Spleen (tissue), 7 donors: ENCODE results near the gene STXBP6.

Source experiments
- POLR2A ChIP-seq, 3 donors: fragments of 450-650 bp; IDR thresholded peaks; one replicate each; pipeline ENCODE4 v1.5.1; 2017; ENCODE audit warnings: antibody characterized with exemption in 3 of 3, mild to moderate bottlenecking in 1 of 3
- POLR2AphosphoS5 ChIP-seq, 3 donors: sonication (generic); formaldehyde crosslinking; IDR thresholded peaks; one replicate each; pipeline ENCODE4 v1.5.1; 2017; ENCODE audit warnings: antibody characterized with exemption in 3 of 3
- TF ChIP-seq, protein P1 (sequence below), 11 experiments: fragments of 200-600 bp in 7 of 11; fragments of 450-650 bp in 4 of 11; sonication (generic) in 4 of 11; IDR thresholded peaks in 8 of 11; conservative IDR thresholded peaks in 3 of 11; 1 replicate in 7 of 11; 2 replicates in 4 of 11; pipeline versions ENCODE4 v1.4.0 to v1.8.0; 2016 to 2021; ENCODE audit warnings: antibody characterized with exemption in 11 of 11, inconsistent platforms in 4 of 11, mild to moderate bottlenecking in 1 of 11
- donor health status: DM: no; HTN: no; CAD: no; lungs with moderate emphysema.
- donor health status: DM: no; HTN: no; CAD: no.
- donor health status: DM: no; HTN: no; CAD: no.

DNA sequence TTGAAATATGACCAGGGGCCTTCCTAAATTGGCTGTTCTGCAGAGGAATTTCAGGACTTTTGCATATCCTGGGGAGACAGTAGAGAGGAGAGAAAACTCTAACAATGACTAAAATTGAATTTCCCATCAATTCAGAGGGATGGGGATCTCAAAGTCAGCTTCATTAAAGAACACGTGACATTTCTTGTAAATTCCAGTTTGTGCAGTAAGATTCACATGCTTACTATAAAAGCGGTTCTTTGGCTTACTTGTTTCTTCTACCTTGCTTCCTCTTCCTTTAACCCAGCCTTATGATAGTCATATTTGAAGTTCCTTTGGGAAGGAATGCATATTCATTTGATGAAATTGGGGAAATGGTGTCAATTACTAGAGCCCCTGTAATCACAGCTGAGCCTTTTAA is 272.3 kb downstream of the STXBP6 start:
- TF ChIP-seq POLR2AphosphoS5 (IDR thresholded peaks at IDR 0.05) (no peak), POLR2A (IDR thresholded peaks at IDR 0.05) (no peak)
- TF ChIP-seq, protein P1, sequence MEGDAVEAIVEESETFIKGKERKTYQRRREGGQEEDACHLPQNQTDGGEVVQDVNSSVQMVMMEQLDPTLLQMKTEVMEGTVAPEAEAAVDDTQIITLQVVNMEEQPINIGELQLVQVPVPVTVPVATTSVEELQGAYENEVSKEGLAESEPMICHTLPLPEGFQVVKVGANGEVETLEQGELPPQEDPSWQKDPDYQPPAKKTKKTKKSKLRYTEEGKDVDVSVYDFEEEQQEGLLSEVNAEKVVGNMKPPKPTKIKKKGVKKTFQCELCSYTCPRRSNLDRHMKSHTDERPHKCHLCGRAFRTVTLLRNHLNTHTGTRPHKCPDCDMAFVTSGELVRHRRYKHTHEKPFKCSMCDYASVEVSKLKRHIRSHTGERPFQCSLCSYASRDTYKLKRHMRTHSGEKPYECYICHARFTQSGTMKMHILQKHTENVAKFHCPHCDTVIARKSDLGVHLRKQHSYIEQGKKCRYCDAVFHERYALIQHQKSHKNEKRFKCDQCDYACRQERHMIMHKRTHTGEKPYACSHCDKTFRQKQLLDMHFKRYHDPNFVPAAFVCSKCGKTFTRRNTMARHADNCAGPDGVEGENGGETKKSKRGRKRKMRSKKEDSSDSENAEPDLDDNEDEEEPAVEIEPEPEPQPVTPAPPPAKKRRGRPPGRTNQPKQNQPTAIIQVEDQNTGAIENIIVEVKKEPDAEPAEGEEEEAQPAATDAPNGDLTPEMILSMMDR (IDR thresholded peaks at IDR 0.05 in 8 of 11, conservative IDR thresholded peaks at IDR 0.05 in 3 of 11) = no peak
